Fibroblast of lung (primary cell): ENCODE results near the gene NACA2.

Experiments
- CTCF ChIP-seq, 2 donors: IDR thresholded peaks in 1 of 2; conservative IDR thresholded peaks in 1 of 2; 1 replicate in 1 of 2; 2 replicates in 1 of 2; pipeline ENCODE4 v1.5.1; 2011 to 2012; ENCODE audit warnings: low read length in 2 of 2, control low read depth in 1 of 2, inconsistent platforms in 1 of 2, low read depth in 1 of 2, mild to moderate bottlenecking in 1 of 2
- EZH2 ChIP-seq: IDR thresholded peaks from 2 replicates; pipeline ENCODE4 v1.5.1; 2012; ENCODE audit warnings: low read length, control low read depth, mild to moderate bottlenecking; ENCODE audit errors: missing control alignments

GRCh38 chr17:61560071-61560470 lies 30.9 kb downstream of the NACA2 start:
- TF ChIP-seq EZH2 = no peak
- no peak for TF ChIP-seq CTCF (conservative IDR thresholded peaks at IDR 0.05 in 1 of 2, IDR thresholded peaks at IDR 0.05 in 1 of 2; ENCODE audit: low read depth in 1 of 2, low read length in 2 of 2)
